Measurements from ENCODE around the gene ALDH8A1. TPM values are rescaled to one million over a fixed set of nuclear protein-coding genes. Genes with fewer than 3 reads are reported as not detected.

Gene ALDH8A1
- polyA plus RNA-seq, 2 of the 4 experiments (the other 2 are of a cell fraction), result 0.18 to 0.85 TPM

DNA sequence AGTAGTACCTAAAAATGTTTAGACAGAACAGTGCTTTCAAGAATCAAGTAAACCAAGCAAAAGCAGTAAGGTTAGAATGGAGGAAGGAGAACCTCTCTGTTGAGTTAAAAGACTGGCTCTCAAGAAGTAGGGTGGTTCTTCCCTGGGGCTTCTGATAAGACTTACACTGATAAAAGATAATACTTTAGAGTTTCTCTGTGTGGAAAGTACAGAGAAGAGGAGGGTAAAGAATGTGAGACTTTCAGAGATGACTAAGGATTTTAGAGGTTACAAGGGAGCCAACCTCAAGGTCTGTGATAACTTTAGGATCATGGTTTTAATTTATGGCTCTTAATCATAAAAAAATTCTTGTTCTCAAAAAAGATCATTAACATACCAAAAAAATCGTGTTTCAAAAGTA, 30.9 kb upstream of the ALDH8A1 start:
- DNase-seq (ENCODE audit: low read depth in 1 of 2, low spot score in 1 of 2) (no peak), FAIRE-seq (no peak)
- 18% methylated on average over 1 of the region's 1 CpG for WGBS (ENCODE audit: missing lambda C conversion rate)

DNA sequence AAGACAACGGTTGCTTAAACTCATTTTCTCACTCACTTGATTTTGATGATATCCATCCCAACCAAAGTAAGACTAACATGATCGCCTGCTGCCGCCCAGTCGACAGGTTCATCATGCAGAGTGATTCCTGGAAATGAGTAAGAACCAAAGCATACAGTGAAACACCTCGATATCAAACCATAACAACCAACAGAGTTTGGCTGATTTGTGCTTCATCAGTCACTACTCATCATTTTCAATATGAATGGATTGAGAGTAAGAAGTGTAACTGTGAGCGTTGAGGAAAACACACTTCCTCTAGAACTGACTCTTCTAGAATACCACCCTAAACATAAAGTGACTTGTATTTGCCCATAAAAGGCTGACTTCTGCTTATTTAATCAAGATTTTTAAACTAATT, 29.2 kb upstream of the ALDH8A1 start:
- 84% methylated on average over 6 of the region's 6 CpGs for WGBS (ENCODE audit: missing lambda C conversion rate)
- POLR2A ChIA-PET, result no interaction called here
- TF ChIP-seq MYC (IDR thresholded peaks at IDR 0.05; ENCODE audit: borderline replicate concordance, low read length), result no peak
- Histone ChIP-seq H3K4me1 (no peaks in the 10 kb centered on the region), H3K4me2 (no peak overlapping the region), H3K4me3 (no peak overlapping the region), H3K9me3 (no peaks in the 10 kb centered on the region), H3K27ac (no peak overlapping the region)
- FAIRE-seq, result no peak
- ATAC-seq, result no peak
- CTCF ChIA-PET, result no interaction called here
- no peak for DNase-seq (ENCODE audit: low read depth in 1 of 2, low spot score in 1 of 2)

More for the DNA sequence above, 30.9 kb upstream of the ALDH8A1 start:
- no peak overlapping the region for H3K4me2 ChIP-seq
- no peak for ATAC-seq
- H3K27ac ChIP-seq, result no peak overlapping the region
- ChIA-PET CTCF (no interaction called here), POLR2A (no interaction called here)
- H3K4me3 ChIP-seq, result no peak overlapping the region
- H3K9me3 ChIP-seq, result no peaks in the 10 kb centered on the region
- H3K4me1 ChIP-seq, result no peaks in the 10 kb centered on the region
- TF ChIP-seq FOXS1 (CRISPR knock-in tag; IDR thresholded peaks at IDR 0.05) (no peak), MAFK (IDR thresholded peaks at IDR 0.05; ENCODE audit: partially characterized antibody) (no peak), CBX2 (IDR thresholded peaks at IDR 0.05; ENCODE audit: borderline replicate concordance, low read depth) (no peak), CHD4 (IDR thresholded peaks at IDR 0.05; ENCODE audit: borderline replicate concordance) (no peak), RAD21 (conservative IDR thresholded peaks at IDR 0.05 in 1 of 2, IDR thresholded peaks at IDR 0.05 in 1 of 2) (no peak), RARB (CRISPR knock-in tag; IDR thresholded peaks at IDR 0.05) (no peak), KDM1A (IDR thresholded peaks at IDR 0.05; ENCODE audit: low read depth) (no peak), ZSCAN20 (CRISPR knock-in tag; IDR thresholded peaks at IDR 0.05) (no peak), RNF2 (IDR thresholded peaks at IDR 0.05; ENCODE audit: borderline replicate concordance, low read depth) (no peak), POLR2AphosphoS2 (conservative IDR thresholded peaks at IDR 0.05; ENCODE audit: low read length) (no peak), ZNF302 (CRISPR knock-in tag; IDR thresholded peaks at IDR 0.05) (no peak), PHF8 (IDR thresholded peaks at IDR 0.05; ENCODE audit: borderline replicate concordance, low read depth) (no peak)
- TF ChIP-seq, protein P1, sequence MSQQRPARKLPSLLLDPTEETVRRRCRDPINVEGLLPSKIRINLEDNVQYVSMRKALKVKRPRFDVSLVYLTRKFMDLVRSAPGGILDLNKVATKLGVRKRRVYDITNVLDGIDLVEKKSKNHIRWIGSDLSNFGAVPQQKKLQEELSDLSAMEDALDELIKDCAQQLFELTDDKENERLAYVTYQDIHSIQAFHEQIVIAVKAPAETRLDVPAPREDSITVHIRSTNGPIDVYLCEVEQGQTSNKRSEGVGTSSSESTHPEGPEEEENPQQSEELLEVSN (IDR thresholded peaks at IDR 0.05; ENCODE audit: borderline replicate concordance, low read depth), result no peak
- TF ChIP-seq, protein P2, sequence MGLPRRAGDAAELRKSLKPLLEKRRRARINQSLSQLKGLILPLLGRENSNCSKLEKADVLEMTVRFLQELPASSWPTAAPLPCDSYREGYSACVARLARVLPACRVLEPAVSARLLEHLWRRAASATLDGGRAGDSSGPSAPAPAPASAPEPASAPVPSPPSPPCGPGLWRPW (IDR thresholded peaks at IDR 0.05), result no peak
- TF ChIP-seq, protein P3, sequence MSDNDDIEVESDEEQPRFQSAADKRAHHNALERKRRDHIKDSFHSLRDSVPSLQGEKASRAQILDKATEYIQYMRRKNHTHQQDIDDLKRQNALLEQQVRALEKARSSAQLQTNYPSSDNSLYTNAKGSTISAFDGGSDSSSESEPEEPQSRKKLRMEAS (IDR thresholded peaks at IDR 0.05), result no peak
- TF ChIP-seq, protein P4, sequence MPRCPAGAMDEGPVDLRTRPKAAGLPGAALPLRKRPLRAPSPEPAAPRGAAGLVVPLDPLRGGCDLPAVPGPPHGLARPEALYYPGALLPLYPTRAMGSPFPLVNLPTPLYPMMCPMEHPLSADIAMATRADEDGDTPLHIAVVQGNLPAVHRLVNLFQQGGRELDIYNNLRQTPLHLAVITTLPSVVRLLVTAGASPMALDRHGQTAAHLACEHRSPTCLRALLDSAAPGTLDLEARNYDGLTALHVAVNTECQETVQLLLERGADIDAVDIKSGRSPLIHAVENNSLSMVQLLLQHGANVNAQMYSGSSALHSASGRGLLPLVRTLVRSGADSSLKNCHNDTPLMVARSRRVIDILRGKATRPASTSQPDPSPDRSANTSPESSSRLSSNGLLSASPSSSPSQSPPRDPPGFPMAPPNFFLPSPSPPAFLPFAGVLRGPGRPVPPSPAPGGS (IDR thresholded peaks at IDR 0.05), result no peak
- TF ChIP-seq, protein P5, sequence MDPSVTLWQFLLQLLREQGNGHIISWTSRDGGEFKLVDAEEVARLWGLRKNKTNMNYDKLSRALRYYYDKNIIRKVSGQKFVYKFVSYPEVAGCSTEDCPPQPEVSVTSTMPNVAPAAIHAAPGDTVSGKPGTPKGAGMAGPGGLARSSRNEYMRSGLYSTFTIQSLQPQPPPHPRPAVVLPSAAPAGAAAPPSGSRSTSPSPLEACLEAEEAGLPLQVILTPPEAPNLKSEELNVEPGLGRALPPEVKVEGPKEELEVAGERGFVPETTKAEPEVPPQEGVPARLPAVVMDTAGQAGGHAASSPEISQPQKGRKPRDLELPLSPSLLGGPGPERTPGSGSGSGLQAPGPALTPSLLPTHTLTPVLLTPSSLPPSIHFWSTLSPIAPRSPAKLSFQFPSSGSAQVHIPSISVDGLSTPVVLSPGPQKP (IDR thresholded peaks at IDR 0.05; ENCODE audit: low read depth, low read length), result no peak

DNA sequence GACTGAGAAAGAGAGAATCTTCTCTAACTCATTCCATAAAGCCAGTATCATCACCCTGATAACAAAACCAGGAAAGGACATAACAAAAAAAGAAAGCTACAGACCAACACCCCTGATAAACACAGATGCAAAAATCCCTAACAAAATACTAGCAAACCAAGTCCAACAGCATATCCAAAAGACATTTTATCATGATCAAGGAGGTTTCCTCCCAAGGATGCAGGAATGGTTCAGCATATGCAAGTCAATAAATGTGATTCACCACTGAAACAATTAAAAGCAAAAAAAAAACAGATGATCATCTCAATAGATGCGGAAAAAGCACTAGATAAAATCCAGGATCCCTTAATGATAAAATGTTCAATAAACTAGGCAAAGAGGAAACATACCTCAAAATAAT, 24.5 kb upstream of the ALDH8A1 start:
- CTCF ChIA-PET, result no interaction called here
- Histone ChIP-seq H3K4me3 (no peak overlapping the region), H3K9me3 (no peaks in the 10 kb centered on the region), H3K4me1 (no peaks in the 10 kb centered on the region), H3K27ac (no peak overlapping the region), H3K4me2 (no peak overlapping the region)
- FAIRE-seq (no peak), DNase-seq (ENCODE audit: low read depth in 1 of 2, low spot score in 1 of 2) (no peak), ATAC-seq (no peak)
- WGBS (ENCODE audit: missing lambda C conversion rate), result 96% methylated on average over 1 of the region's 1 CpG
- POLR2A ChIA-PET, result no interaction called here
- TF ChIP-seq, protein P1 (IDR thresholded peaks at IDR 0.05; ENCODE audit: borderline replicate concordance, low read depth), result no peak
- TF ChIP-seq ZSCAN20 (CRISPR knock-in tag; IDR thresholded peaks at IDR 0.05) (no peak), JUN (IDR thresholded peaks at IDR 0.05) (no peak), TP53 (CRISPR knock-in tag; IDR thresholded peaks at IDR 0.05) (no peak), BHLHE40 (IDR thresholded peaks at IDR 0.05; ENCODE audit: low read depth, low read length) (no peak), NPAS2 (CRISPR knock-in tag; IDR thresholded peaks at IDR 0.05; ENCODE audit: borderline replicate concordance) (no peak), CHD2 (IDR thresholded peaks at IDR 0.05; ENCODE audit: low read length, partially characterized antibody) (no peak), NFE2L2 (conservative IDR thresholded peaks at IDR 0.05; ENCODE audit: low read length) (no peak), FOSB (CRISPR knock-in tag; IDR thresholded peaks at IDR 0.05) (no peak), EHF (CRISPR knock-in tag; IDR thresholded peaks at IDR 0.05) (no peak), HEYL (CRISPR knock-in tag; IDR thresholded peaks at IDR 0.05) (no peak)
- TF ChIP-seq, protein P6, sequence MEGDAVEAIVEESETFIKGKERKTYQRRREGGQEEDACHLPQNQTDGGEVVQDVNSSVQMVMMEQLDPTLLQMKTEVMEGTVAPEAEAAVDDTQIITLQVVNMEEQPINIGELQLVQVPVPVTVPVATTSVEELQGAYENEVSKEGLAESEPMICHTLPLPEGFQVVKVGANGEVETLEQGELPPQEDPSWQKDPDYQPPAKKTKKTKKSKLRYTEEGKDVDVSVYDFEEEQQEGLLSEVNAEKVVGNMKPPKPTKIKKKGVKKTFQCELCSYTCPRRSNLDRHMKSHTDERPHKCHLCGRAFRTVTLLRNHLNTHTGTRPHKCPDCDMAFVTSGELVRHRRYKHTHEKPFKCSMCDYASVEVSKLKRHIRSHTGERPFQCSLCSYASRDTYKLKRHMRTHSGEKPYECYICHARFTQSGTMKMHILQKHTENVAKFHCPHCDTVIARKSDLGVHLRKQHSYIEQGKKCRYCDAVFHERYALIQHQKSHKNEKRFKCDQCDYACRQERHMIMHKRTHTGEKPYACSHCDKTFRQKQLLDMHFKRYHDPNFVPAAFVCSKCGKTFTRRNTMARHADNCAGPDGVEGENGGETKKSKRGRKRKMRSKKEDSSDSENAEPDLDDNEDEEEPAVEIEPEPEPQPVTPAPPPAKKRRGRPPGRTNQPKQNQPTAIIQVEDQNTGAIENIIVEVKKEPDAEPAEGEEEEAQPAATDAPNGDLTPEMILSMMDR (IDR thresholded peaks at IDR 0.05), result no peak
- TF ChIP-seq, protein P2 (IDR thresholded peaks at IDR 0.05), result no peak

Measured in A549 (cell line).